CD4-positive, alpha-beta T cell treated with Interleukin-4 for 1 hour (primary cell): ENCODE measurements around the gene PATE2.

Experiments used
- DNase-seq, 2 donors: peaks; one replicate each; pipeline ENCODE4 v3.0.0-alpha.2; 2020 to 2022

Gene PATE2

DNA sequence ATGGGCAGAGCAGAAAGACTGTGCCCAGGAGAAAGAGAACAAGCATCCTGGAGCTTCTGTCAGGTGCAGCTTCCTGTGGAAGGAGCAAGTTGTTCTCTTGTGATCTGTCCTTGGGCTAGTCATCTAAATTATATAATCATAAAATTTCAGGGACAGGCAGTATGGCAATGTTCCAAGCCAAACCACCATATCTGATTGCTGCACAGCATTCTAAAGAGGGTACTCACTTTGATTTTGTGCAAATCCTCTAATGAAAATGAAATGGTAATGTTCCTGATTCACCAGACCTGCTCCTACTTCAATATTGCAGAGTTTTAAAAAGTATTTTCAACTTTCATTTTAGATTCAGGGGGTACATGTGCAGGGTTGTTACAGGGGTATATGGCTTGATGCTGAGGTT is at the start of gene PATE2:
TSS of gene PATE2 (minus strand) at position 101 of the 400 bp plus-strand sequence. CDS start at position 46, 55 bp downstream.
- DNase-seq = no peak

DNA sequence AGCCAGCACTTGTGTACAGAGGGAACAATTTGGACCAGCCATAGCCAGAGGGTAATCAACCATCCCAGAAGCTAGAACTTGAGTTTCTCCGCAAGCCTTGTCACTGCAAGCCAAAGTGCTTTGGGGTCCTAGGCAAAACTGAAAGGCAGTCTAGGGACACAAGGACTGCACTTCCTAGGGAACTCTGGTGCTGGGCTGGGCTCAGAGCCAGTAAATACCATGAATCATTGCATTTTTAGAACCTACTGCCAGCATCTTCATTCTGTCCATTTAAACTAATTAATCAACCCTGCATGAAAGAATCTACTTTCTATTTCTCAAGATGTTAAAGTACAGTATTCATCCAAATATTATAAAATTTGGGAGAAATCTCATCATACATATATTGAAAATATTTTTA is 29.3 kb upstream of the PATE2 start:
- DNase-seq = no peak

DNA sequence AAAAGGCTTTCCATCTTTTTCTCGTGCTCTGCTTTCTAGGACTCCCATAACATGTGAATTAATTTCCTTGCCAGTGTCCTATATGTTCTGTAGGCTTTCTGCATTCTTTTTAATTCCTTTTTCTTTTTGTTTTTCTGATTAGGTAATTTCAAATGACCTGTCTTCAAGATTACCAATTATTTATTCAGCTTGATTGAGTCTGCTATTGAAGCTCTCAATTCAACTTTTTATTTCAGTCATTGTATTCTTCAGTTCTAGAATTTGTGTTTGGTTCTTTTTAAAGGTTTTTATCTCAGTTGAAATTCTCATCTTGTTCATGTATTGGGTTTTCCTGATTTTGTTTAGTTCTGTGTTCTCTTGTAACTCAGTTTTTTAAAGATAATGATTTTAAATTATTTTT is 23.8 kb upstream of the PATE2 start:
- no peak for DNase-seq

DNA sequence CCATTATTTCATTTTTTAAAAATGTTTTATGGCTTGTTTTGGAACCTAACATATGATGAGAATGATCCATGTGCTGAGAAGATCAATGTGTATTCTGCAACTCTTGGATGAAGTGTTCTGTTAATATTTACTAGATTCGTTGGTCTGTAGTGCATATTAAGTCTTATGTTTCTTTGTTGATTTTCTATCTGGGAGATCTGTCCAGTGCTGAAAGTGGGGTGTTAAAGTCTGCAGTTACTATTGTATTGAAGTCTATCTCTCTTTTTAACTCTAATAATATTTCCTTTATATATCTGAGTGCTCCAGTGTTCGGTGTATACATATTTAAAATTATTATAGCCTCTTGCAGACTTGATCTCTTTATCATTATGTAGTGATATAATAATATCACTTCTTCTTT is 21.2 kb upstream of the PATE2 start:
- no peak for DNase-seq

DNA sequence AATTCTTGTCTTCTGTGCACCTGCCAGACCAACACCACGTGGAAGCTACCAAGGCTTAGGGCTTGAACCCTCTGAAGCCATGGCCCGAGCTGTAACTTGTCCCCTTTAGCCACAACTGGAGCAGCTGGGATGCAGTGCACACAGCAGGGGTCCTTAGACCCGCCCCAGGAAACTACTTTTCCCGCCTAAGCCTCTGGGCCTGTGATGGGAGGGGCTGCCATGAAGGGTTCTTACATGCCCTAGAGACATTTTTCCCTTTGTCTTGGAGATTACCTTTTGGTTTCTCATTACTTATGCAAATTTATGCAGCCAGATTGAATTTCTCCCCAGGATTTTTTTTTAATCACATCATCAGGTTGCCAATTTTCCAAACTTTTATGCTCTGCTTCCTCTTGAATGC is 19.0 kb upstream of the PATE2 start:
- DNase-seq = no peak

DNA sequence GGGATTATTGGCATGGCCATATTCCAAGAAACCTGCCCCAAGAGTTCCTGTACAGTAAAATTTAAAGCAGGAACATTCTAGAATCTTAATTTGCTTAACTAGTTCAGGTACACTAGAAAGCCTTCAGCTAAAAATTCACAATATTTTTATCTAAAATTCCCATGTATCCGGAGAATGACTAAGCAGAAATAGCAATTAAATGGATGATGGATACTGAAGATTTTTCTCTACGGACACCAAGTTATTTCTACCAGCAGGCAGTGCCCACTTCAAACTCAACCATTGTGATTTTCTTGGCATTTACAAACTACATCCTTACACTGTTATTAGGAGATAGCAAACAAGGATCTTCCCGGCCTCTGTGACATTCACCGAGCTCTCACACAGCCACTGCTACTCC is 12.2 kb upstream of the PATE2 start:
- no peak for DNase-seq

DNA sequence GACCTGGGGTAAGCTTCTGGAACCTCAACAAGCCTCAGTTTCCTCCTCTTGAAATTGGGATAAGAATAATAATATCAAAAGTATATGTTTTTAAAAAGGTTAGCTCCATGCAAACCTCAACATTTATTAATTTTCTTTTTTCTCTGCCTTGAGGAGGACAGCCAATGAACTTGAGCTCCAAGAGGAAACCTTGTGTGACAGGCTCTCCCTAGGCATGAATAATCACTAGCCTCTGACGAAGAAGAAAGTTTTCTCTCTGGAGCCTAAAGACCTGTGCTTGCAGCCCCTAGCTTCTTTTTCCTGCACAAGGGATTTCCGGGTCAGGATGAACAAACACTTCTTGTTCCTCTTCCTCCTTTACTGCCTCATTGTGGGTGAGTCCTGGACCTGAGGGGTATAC is 9.2 kb upstream of the PATE2 start, which contains the start of gene PATE3:
TSS of gene PATE3 (plus strand) at position 301 of the 400 bp plus-strand sequence. CDS start at position 326, 25 bp downstream.
- no peak for DNase-seq

DNA sequence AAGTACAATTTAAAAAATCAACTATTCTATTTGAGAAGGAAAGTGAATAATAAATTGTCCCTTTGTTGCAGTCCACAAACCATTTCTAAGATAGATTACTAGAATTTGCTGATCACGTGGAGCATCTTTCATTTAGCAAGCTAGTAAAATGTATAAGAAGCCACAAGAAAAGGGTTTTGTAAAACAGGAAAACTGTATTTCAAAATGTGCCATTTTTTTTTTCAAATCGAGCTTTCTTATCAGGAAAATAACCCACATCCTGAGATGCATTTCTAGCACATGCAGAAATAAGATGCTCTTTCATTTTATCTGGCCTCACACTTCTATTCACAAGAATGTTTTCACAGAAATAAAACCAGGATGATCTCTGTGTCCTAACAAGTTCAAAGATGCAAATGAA is 6.0 kb upstream of the PATE2 start:
- no peak for DNase-seq

DNA sequence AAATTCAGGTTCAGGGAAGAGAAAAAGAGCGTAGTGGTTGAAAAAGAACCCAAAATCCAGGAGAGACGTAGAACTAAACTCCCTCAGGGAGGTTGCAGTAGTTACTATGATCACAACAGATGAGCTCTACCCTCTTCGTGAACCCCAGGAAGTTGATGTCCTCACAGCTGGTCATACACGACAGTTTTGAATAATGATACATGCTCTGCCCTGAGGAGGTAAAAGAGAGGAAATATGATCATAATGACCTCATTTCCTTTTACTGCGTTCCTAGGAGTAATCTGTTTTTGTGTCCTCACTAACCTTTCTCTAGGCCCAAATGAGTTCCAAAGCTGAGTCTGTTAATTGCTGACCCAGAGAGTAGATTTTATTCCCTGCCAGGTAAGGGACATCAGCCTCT is 1.3 kb downstream of the PATE2 start:
- DNase-seq = no peak

DNA sequence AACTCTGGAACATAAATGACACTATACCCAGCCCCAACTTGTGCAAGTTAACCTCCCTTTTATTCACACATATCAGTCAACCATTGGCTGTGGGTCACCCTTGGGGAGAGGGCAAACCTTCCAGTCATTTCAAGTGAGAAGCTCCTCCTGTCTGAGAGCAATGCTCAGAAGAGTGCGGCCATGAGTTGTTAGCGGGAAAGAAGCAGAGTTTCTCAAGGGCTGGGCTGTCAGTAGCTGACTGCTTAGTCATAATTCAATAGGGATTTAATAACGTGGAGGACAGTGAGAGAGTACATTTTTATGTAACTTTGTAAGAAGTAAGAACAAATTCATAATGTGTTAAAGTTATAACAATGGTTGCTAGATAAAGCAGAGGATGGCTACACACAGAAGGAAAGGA is 5.1 kb downstream of the PATE2 start:
- DNase-seq = no peak

DNA sequence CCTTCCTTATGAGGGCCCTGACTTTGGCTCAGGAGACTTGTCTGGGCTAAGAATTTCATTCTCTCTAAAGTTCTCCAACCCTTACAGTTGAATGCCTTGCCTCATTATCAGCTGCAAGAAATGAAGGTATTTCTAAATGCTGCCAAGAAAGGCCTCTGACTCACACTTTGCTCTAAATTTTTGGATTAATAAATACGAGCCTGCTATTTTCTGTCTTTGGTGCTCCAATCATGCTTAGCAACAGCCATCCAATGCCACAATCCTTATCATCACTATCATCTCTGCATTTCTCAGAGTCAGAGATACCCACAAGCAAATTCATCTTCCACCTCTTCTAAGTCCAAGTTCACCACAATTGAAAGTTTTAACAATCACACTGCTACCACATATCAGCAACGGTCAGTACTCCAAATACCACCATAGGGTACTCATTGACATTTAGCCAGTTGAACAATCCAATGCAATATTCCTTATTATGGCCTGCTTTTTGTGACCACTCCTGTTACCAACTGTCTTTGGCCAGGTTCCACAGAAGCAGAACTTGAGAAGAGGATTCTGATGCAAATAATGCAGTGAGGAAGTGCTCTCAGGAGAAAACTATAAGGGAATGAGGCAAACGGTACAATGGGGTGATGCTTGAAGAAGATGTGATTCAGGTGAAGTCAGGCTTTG is 5.7 kb downstream of the PATE2 start:
- DNase-seq = no peak

DNA sequence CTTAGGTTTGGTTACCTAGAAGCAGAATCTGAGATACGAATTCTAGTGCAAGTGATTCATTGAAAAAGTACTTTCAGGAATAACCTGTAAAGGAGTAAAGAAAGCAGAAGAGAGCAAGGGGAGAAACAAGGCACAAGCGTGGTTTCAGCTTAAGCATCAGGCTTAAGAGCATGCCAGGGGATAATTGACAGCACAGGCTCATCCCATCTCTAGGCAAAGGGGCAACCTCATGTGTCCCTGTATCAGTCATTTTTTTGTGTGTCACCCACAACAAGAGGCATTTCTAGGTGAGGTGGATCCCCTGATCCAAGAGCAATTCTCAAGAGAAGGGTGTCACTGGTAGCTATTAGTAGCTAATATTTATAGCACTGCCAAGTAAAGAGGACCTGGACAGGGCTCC is 8.0 kb downstream of the PATE2 start:
- no peak for DNase-seq

DNA sequence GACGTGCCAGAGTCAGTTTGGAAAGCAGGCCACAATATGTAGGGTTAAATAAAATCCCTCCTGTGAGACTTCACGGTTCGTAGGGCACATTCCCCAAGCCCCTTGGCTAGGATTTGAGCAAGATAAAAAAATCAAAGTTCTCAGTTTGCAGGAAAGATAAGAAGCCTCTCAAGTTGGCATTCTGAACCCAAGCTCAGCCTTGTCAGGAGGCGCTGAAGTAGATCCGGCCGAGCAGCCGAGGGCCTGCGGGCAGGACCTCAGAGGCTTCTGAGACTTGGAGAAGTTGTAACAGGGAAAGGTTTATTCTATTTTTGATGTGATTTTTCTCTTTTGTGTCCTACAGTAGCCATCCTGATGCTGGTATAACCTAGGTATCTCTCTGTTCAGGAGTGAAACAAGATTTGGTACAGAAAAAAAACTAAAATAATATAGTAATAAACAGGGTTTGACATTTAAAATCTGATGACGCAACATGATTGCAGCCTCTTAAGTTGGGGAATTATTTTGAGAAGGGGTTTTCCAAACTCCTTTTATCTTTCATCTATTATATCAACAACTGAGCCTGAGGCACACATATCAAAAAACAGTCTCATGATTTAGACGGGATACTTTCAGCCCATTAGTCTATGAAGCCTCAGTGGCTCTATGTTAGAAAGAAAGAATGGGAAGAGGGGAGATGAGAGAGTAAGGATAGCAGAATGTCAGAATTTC is 10.1 kb downstream of the PATE2 start:
- no peak for DNase-seq

DNA sequence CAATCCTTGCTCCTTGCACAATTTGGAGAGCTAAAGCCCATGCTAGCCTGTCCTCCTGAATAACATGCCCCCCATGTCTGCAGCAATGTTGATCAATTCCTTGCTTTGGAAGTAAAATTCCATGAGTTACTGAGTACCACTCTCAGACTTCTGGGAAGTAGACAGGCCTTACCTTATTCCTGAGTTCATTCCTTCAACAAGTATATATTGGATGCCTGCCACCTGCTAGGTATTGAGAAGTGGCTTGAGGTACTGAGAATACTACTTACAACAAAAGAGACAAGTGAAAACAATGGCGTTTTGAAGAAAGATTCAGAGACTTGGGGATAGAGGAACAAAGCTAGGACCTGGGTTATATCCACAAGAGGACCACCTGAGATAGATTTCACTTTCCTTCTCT is 12.4 kb downstream of the PATE2 start:
- no peak for DNase-seq

DNA sequence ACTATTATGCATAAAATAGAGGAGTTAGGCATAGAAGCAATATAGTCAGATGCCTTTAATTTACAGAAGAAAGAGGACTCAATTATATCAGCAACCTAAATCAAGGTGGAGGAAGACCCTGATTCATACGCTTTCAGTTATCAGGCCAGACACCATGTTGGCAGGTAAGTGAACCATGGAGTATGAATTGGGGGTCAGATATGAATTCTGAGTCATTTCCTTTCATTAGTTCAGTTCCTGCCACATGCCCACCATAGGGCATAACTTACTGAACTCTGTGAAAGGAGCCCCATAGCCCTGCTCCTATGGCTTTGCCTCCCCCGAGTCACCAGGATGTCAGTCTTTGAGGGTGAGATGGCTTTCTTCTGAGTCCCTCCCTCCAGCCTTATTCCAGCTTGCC is 15.1 kb downstream of the PATE2 start:
- no peak for DNase-seq

DNA sequence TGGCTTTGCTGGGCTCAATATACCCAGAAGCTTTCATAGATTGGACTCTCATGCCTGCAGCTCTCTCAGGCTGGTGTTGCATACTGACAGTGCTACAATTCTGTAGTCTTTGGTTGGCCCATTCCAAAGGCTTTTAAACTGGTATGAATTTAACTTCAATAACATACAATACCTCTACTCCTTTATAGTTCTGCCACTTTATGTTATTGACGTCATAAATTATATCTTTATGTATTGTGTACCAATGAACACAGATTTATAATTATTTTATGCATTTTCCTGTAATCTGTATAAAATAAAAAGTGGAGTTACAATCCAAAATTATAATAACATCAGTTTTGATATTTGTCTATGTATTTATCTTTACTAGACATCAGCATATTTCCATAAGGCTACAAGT is 16.2 kb downstream of the PATE2 start:
- no peak for DNase-seq

DNA sequence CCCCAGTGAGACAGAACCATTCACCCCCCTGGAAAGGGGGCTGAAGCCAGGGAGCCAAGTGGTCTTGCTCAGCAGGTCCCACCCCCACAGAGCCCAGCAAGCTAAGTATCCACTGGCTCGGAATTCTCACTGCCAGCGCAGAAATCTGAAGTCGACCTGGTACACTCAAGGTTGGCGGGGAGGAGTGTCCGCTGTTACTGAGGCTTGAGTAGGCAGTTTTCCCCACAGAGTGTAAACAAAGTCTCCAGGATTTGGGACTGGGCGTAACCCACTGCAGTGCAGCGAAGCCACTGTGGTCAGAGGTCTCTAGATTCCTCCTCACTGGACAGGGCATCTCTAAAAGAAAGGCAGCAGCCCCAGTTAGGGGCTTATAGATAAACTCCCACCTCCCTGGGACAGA is 22.6 kb downstream of the PATE2 start:
- DNase-seq = no peak

DNA sequence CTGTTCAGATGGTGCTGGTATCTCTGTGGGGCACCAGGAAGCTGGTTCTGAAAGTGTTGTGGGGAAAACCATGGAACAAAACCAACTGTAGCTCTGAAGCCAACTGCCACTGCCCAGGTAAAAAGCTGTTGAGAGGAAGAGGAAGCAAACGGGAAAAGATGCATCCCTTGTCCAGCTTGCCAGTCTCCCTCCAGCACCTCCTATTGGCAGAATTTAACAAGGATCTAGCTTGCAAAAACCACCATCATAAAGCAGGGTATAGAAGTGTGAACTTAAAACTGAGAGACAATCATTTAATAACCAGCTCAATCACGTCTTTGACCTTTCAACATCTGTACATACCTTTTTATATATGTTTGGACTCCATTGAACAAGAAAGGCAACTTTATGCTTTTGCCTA is 28.0 kb downstream of the PATE2 start:
- DNase-seq = no peak

DNA sequence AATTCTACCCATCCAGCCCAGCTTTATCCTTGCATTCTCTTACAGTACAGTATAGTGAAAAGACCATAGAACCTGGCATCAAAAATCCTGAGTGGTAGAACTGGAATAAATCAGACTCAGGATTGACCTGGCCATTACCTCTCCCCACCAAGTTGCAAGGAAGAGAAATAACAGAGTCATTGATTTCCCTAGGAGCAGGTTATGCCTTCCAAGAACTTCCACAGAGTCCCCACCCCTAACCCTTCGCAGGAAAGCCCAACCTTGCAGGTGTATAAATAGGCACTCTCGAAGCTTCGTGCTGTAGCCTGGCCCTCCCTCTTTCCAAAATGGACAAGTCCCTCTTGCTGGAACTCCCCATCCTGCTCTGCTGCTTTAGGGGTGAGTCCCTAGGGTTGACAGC is 32.6 kb downstream of the PATE2 start, which contains the start of gene PATE1:
TSS of gene PATE1 (plus strand) at position 301 of the 400 bp plus-strand sequence. CDS start at position 327, 26 bp downstream.
- no peak for DNase-seq

DNA sequence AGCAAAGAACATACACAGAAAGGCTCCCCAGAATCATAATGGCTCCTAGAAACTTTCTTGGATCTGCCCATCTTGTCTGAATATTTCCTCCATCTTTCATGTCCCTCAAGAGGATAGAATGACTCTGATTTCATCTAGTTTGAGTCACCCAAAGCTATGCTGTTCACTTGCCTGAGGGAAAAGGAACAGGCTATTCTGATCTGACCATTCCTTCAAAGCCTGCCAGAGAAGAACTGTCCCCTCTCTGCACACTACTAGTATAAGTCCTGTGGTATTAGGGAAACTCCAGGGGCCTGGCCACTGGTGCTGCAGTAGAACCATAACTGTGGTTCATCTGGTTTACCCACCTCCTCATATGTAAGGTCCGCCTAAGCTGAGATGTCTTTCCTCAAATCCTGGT is 34.9 kb downstream of the PATE2 start:
- no peak for DNase-seq

DNA sequence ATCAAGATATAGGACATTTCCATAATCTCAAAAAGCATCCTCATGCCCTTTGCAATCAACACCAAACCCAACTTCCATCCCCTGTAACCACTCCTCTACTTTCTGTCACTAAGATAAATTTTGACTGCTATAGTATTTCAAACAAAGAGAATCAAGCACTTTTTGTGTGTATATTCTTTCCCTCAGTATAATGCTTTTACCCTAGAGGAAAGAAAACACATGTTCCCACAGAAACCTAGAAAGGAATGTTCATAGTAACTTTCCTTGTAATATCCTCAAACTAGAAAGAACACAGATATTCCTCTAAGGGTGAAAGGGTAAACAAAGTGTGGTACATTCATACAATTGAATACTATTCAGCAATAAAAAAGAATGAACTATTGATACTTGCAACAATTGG is 38.0 kb downstream of the PATE2 start:
- no peak for DNase-seq

DNA sequence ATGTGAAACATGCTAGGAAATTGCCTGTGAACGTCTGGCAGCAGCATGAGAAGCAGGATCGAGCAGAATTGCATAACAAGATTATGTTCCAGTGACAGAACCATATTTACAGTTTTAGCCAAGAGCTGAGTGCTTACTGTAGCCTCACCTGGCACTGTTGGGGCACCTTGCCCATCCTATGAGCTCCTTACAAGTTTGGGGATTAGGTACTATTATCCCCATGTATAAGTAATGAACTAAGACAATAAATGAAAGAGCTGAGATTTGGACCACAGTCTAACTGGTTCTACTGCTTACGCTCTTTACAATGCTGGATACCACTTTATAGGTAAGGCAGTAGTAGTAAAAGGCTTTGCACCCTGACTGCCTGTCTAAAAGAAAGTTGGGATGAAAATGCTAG is 49.7 kb downstream of the PATE2 start:
- no peak for DNase-seq
